CD4-positive, alpha-beta T cell treated with Interleukin-6 at 100 ng/mL for 8 hours (primary cell): ENCODE data around the gene S100A7A.
"Not testable (repeated sequence)": the region's sequence is repeated elsewhere in the genome, so short reads cannot be mapped to it uniquely, and the experiment has no call there.

Source experiments
- DNase-seq: peaks from one replicate; pipeline ENCODE4 v3.0.0-alpha.2; 2020; ENCODE audit warnings: mixed read lengths, low spot score

Gene S100A7A

GRCh38 chr1:153395136-153395685 is 21.1 kb upstream of the S100A7A start:
- no peak for DNase-seq

GRCh38 chr1:153395776-153396175 is 20.5 kb upstream of the S100A7A start:
- no peak for DNase-seq

DNA sequence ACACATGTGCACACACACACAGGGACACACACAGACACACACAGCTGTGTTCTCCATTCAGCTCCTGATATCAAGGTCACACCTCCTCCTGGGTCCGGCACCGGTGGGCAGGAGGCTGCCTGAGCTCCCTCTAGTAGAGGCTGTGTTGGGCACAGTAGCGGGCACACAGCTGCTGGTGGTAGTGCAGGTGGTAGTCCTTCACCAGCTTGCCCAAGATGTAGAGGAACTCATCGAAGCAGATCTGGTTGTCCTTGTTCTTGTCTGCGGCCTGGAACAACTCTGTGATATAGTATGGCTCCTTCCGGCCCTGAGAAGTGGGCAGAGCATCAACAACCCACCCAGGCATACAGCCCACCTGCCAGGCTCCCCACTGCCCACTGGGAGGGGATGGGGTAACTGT is 19.9 kb upstream of the S100A7A start:
- DNase-seq: no peak

DNA sequence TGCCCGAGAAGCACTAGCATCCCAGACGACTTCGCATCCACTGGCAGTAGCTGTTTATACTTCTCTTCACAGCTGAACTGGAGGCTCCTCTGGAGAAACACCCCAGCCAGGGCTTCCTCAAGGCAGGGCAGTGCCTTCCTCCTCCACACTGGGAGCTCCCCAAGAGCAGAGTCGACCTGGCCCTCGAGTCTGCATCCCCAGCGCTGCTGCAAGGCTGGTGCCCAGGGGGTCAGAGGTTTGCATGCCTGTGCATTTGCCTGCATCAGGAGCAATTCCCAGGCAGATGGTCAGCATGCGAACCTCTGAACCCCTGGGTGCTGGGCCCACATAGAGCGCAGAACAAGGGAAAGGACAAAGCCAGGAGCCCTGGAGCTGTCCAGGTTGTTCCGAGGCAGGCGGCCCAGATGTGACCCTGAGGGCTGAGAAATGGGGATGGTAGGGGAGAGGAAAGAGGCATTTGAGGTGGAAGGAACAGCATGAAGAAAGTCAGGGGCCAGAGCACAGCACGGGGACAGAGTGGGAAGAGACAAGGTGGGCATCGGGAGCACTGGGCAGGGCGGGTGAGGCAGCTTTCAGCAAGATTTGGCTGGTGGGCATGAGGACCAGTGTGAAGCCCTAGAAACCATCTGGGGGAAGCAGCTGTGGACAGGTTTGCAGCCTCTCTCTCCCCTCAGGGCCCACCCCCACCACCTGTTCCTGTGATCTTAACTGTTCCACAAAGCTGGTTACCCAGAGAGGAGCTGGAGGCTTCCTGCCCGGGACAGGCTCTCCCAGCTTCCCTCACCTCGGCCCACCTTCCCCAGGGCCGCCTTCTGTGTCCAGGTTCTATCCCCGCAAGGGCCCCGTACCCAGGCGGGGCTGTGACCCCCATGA is 19.0 kb upstream of the S100A7A start:
- no peak for DNase-seq

DNA sequence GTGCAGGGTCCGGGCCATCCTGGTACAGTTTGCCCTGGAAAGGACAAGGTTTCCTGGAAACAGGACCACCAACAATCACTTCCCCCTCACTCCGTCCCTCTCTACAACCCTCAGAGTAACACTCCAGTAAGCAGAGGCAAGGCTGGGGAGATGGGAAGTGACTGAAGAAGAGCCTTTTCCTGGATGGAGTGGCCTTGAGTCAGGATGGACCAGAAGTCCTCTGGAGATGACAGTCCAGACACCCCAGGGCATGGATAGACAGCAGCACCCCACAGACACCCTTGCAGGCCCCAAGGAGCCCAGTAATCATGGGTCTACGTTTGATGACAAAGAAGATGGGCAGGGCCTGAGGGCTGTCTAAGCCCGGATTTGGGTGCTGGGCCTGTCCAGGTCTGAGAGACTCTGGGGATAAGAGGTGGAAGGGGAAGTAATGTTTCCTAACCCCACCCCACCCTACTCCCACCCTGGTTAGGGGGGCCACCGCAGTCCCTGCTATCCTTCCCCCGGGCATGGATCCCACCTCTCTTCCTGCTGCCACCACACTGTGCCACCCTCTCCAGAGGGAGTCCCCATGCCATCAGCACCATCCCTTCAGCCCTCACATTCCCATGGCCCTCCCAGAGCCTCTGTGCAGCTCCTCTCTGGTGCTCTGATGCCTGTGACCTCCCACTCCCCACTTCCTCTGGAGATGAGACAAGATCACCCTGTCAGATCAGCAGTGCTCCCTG is 18.2 kb upstream of the S100A7A start:
- no peak for DNase-seq

DNA sequence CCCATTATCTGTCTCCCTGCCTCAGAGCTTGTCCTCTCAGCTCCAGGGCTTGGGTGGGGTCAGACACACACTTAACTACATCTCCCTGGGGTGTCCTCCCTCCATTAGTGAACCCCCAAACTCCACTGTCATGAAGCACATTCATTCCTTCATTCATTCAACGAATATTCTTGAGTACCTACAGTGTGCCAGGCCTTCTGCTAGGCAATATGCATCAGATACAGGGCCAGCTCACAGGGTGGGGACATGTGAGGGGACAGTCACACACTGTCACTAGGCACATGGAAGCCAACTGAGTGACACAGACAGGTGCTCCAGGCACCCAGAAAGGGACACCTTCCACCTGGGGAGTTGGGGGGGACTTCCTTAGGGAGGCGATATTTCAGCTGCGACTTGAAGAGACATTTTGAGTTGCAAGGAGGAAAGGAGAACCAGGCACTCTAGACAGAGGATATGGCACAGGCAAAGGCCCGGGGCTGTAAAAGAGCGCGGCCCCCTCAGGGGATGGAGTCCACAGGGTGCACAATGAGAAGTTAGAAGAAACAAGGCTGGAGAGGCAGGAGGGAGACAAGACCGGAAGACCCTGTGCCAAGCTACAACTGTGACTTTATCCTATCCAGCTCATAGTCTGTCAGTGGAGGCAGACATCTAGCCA is 16.8 kb upstream of the S100A7A start:
- DNase-seq: no peak

- no peak for DNase-seq
Observed at GRCh38 chr1:153400244-153400643, 16.1 kb upstream of the S100A7A start.

- DNase-seq: no peak
Observed at GRCh38 chr1:153401461-153401860, 14.9 kb upstream of the S100A7A start.

GRCh38 chr1:153402226-153402625 is 14.1 kb upstream of the S100A7A start:
- no peak for DNase-seq

DNA sequence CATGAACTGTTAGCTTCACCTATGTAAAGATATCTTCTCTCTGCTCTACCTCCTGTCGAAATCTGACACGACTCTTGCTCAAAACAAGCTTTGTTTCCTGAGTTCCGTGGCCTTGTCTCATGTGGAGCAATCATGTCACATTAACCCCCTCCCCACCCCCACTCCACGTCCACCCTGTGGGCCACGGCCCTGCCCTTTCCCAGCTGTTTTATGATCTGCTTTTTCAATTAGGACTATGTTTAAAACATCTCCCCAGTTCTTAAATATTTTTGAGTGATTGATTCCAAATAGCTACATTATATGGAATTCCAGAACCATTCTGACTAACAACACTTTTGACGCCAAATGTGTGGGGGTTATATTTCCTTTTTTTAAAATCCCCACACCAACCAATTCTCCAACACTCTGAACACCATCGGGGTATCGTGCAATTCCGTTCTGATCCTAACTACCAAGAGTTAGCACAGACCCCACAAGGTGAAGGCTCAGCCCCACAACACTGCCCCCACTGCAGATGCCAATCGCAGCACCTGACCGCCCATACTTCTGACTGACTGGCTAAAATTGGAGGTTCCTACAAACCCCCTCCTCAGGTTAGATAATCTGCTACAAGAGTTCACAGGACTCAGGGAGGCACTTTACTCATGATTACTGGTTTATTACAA is 12.8 kb upstream of the S100A7A start:
- DNase-seq: no peak

GRCh38 chr1:153404086-153404635 is 12.2 kb upstream of the S100A7A start:
- DNase-seq: no peak

GRCh38 chr1:153404768-153405167 is 11.6 kb upstream of the S100A7A start:
- DNase-seq: peak; percentile 31

DNA sequence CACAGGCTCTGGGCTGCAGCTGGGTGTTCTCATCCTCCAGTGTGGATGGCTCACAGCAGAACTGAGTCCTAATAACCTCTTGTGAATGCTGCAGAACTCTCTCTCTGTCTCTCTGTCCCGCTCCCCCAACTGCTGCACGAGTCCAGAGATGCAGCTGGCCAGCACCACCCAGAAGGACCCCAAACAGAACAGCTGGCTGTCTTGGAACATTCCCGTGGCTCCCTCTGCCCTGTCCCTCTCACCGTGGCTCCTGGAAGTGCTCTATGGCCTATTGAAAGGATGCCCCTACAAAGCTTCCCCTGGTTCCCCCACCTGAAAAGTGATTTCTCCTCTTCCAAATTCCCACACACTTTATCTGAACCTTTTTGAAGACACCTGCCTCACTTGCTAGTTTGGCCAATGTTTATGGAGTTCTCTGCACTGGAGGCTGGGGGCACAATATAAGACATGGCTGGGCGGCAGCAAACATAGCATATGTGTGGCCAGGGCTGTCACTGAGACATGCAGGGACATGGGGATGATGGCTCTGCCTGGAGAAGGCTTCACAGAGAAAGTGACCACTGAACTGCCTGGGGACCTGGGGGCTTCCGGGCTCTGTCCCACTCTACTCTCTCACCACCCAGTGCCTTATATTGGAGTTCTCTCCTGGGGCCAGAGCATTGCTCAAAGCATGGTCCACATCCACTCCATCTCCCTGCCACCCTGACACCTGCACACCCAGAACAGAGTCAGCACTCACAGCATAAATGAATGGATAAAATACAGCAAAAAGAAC is 10.3 kb upstream of the S100A7A start:
- DNase-seq: not testable (repeated sequence)

DNA sequence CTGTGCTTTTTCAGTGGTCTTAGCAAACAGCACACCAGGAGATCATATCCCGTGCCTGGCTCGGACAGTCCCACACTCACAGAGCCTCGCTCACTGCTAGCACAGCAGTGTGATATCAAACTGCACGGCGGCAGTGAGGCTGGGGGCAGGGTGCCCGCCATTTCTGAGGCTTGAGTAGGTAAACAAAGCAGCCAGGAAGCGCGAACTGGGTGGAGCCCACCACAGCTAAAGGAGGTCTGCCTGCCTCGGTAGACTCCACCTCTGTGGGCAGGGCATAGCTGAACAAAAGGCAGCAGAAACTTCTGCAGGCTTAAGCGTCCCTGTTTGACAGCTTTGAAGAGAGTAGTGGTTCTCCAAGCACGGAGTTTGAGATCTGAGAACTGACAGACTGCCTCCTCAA is 9.0 kb upstream of the S100A7A start:
- not testable (repeated sequence) for DNase-seq

- DNase-seq: not testable (repeated sequence)
Observed at GRCh38 chr1:153413961-153414360, 2.4 kb upstream of the S100A7A start.

DNA sequence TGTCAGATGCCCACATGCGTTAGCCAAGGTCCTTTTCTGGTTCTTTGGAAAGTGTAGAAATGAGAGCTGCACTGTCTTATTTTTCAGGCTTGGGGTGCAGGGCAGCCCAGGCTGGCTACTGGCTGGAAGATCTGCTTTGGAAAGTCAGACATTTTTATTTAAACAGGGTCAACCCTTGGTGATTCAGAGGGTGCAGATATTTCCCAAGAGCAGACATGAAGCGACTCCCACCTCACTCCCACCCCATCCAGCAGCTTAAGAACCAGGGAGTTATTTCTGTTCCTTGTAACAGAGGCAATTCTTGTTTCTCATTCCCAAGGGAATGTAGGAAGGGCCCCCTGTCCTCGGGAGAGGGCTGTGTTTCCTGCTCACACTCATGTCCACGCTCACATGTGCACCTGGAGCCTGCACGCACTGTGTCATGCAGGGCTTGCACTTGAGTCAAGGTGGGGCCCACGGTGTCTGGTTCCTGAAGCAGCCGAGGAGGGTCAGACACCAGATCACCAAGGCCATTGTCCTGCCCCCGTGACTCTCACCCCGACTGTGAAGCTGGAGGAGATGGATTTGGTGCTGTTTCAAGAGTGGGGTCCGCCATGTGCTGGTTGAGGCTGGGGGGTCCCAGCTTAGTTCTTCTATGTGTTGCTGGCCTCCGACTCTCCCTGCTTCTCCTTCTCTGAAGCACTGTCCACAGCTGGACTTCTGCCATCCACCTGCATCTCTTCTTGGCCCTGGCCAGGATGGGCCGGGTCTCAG is 992 bp downstream of the S100A7A start:
- no peak for DNase-seq

DNA sequence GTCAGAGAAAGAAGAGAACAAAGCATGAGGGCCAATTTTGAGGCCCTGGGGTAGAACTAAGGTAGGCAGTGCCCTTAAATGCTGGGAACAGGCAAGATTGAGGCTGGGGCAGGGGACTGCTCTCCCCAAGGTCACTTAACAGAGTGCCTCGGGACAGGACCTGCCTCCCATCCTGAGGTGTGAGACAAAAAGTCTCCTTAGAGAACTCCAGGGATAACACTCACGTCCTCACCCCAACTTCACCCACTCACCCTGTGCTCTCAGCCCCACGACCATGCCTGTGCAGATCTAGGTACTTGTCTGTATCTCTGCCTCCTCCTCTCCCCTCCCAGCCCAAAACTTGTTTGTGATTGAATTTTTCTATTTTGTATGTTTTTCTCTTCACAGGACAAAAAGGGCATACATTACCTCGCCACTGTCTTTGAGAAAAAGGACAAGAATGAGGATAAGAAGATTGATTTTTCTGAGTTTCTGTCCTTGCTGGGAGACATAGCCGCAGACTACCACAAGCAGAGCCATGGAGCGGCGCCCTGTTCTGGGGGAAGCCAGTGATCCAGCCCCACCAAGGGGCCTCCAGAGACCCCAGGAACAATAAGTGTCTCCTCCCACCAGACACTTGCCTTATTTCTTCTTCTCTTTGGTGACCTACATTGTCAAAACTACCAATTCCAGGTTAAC is 2.6 kb downstream of the S100A7A start:
- not testable (repeated sequence) for DNase-seq

DNA sequence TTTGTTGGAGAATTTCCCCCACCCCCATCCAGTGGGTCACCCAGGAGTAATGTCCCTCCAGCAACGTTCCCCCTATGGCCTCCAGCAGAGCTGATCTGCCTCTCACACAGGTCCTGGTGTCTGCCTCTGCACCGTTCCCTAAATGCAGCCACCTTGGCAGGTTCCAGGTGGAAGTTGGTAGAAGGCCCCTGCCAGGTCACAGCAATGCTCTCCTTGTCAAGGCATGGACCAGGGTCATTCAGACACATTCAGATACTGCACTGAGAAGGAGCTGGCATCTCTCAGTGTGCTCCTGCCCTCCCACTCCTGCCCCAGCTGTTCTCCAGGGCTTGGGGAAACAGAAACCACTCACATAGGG is 3.1 kb downstream of the S100A7A start:
- DNase-seq: not testable (repeated sequence)

GRCh38 chr1:153420306-153420705 is 4.0 kb downstream of the S100A7A start:
- DNase-seq: no peak
